Stomach (tissue), 9 donors: ENCODE measurements around the gene HNRNPK. TPM values are rescaled to one million over a fixed set of nuclear protein-coding genes. Genes with fewer than 3 reads are reported as not detected.
"Not testable (repeated sequence)": the region's sequence is repeated elsewhere in the genome, so short reads cannot be mapped to it uniquely, and the experiment has no call there.

Experiments
- DNase-seq, 2 donors: peaks; one replicate each; pipeline versions ENCODE4 v3.0.0 to v3.0.0-alpha.2; 2013 to 2019
- H3K27ac ChIP-seq, 5 donors: fragments of 200-600 bp in 4 of 5; sonication (generic) in 4 of 5; one replicate each; pipeline ENCODE4 v1.5.1; 2013 to 2019; ENCODE audit warnings: mild to moderate bottlenecking in 1 of 5, moderate library complexity in 1 of 5
- H3K27me3 ChIP-seq, 3 donors: fragments of 200-600 bp; sonication (generic); one replicate each; pipeline ENCODE4 v1.5.1; 2017 to 2019; ENCODE audit warnings: mixed run types in 1 of 3
- H3K36me3 ChIP-seq, 4 donors: fragments of 200-600 bp; sonication (generic); 1 replicate in 3 of 4; 2 replicates in 1 of 4; pipeline ENCODE4 v1.5.1; 2016 to 2019
- H3K4me1 ChIP-seq, 4 donors: fragments of 200-600 bp; sonication (generic); one replicate each; pipeline ENCODE4 v1.5.1; 2016 to 2019
- H3K4me3 ChIP-seq, 4 donors: fragments of 200-600 bp; sonication (generic) in 3 of 4; one replicate each; pipeline ENCODE4 v1.5.1; 2016 to 2019; ENCODE audit warnings: mild to moderate bottlenecking in 1 of 4
- H3K9me3 ChIP-seq, 4 donors: fragments of 200-600 bp; sonication (generic); one replicate each; pipeline ENCODE4 v1.5.1; 2016 to 2019
- CTCF ChIP-seq, 7 experiments: fragments of 450-650 bp in 4 of 7; fragments of 200-600 bp in 3 of 7; sonication (generic) in 3 of 7; IDR thresholded peaks; one replicate each; pipeline ENCODE4 v1.5.1; 2016 to 2019; ENCODE audit warnings: antibody characterized with exemption in 7 of 7, control low read depth in 2 of 7, mild to moderate bottlenecking in 1 of 7
- EP300 ChIP-seq: sonication (generic); formaldehyde crosslinking; IDR thresholded peaks from one replicate; pipeline ENCODE4 v1.6.1; 2017; ENCODE audit warnings: antibody characterized with exemption
- POLR2A ChIP-seq, 4 donors: fragments of 450-650 bp; IDR thresholded peaks; one replicate each; pipeline ENCODE4 v1.6.1; 2016; ENCODE audit warnings: antibody characterized with exemption in 4 of 4, control low read depth in 2 of 4, mild to moderate bottlenecking in 1 of 4, moderate library complexity in 1 of 4
- POLR2AphosphoS5 ChIP-seq, 3 donors: sonication (generic); formaldehyde crosslinking; IDR thresholded peaks; one replicate each; pipeline ENCODE4 v1.6.1; 2016; ENCODE audit warnings: antibody characterized with exemption in 3 of 3
- WGBS, 5 donors: extraction: QIAGEN DNeasy Blood & Tissue Kit in 3 of 5; methylation state at CpG; one replicate each; pipeline versions ENCODE4 v1.1.5 to v1.1.7; 2013 to 2018; 5-methylcytosine and 5-hydroxymethylcytosine counted together
- intact Hi-C: fragments of 100-400 bp; cut with DNase I; formaldehyde crosslinking; loops from one replicate; pipeline ENCODE4 v1.15.1; 2023; ENCODE audit warnings: low total_unique reads
- polyA plus RNA-seq, 3 donors: library from polyadenylated mRNA; stranded (reverse); fragments of 200-250 nt; gene quantifications; one replicate each; pipeline ENCODE4 v1.2.3, GENCODE V29; 2013
- total RNA-seq, 5 donors: library from RNA; depleted of rRNA; stranded (reverse); fragments of >200 nt; gene quantifications; one replicate each; pipeline versions ENCODE4 v1.1.0 to v1.2.3, GENCODE V29; 2014 to 2016
- donor health status: healthy with polysubstance abuse.
- donor health status: Bipolar disorder and iron deficiency.
- donor health status: healthy.

HNRNPK gene
- total and polyA plus RNA-seq, 8 donors = 164 to 835 (median 257) TPM

DNA sequence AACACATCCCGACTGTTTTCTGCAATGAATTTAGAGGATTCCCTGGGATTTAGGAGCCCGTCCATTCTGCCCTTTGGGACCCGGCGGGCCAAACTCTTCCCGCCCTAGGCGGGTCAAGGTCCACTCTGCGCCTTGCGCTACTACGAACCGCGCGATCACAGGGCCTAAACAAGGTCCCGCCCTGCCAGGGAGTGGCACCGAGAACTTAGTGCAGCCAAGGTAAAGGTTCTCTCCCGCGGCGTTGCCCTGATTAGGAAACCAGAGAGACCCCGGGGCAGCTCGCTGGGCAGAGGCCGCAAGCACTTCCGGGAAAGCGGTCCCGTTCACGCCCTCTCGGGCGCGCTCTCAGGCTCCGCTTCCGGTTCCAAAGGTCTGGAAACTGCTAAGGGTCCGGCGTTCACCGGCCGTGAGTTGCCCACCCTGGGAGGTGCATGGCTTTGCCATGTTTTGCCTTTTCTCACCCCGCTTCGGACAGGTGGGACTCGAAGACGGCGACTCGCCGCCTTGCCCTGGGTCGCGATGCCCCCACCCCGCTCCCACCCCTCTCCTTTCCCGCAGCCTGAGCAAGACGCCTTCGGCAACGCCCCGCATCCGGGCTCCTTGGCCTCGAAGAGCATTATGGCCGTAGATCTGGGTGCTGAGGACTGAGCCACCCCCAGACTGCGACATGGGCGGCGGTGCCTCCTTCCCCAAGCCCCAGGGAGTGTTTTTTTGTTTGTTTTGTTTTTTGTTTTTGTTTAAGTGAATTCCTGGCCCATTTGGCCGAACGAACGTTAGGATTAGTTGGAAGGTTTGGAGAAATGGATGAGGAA is 23.4 kb downstream of the HNRNPK start:
- Histone ChIP-seq H3K4me3 (peak overlapping the region; percentile 61 to 76 (median 65)), H3K9me3 (no peaks in the 10 kb centered on the region), H3K27me3 (no peaks in the 10 kb centered on the region), H3K27ac (peak overlapping the region; percentile 87 to 93 (median 92)), H3K4me1 (peaks cover 13 to 27% (median 20%) of the 10 kb centered on the region in 4 donors), H3K36me3 (peaks cover 0 to 29% (median 27%) of the 10 kb centered on the region in 4 donors)
- WGBS, 5 donors = 1 to 3% (median 2%) methylated on average over 41 to 57 of the region's 57 CpGs
- DNase-seq = peak; percentile 89 to 93
- intact Hi-C loops = no loop called here
- TF ChIP-seq POLR2A (IDR thresholded peaks at IDR 0.05) (no peak), POLR2AphosphoS5 (IDR thresholded peaks at IDR 0.05) (peak in 2 of 3 donors; percentile 71 to 80), EP300 (no peak), CTCF (IDR thresholded peaks at IDR 0.05) (no peak)

DNA sequence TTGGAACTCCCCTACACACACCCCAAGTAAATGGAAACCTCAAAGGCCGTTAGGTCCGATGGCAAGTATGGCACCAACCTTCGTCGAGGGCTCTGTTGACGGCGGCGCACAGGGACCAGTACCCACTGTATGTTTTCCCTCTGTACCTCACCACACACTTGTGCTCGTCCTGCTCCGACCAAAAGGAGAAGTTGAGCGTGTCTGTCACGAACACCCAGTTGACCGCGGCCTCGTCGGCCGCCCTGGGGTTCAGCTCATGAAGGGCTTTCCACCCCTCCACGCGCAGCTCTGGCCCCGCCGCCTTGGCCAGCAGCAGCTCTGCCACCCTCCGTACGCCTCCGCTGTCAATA is 24.0 kb downstream of the HNRNPK start:
- TF ChIP-seq POLR2A (IDR thresholded peaks at IDR 0.05) = no peak
- no peak for TF ChIP-seq POLR2AphosphoS5 (IDR thresholded peaks at IDR 0.05)
- no peak for TF ChIP-seq EP300
- TF ChIP-seq CTCF (IDR thresholded peaks at IDR 0.05) = no peak
- Histone ChIP-seq H3K36me3 (peaks cover 0 to 35% (median 32%) of the 10 kb centered on the region in 4 donors), H3K4me1 (peaks cover 13 to 27% (median 20%) of the 10 kb centered on the region in 4 donors), H3K27ac (peak overlapping the region; percentile 87 to 93 (median 92)), H3K9me3 (no peaks in the 10 kb centered on the region), H3K27me3 (no peaks in the 10 kb centered on the region), H3K4me3 (peak overlapping the region; percentile 61 to 76 (median 65))
- intact Hi-C loops = no loop called here
- peak in 1 of 2 donors; percentile 41 for DNase-seq
- 7 to 29% (median 12%) methylated on average over 20 to 23 of the region's 23 CpGs for WGBS, 5 donors

DNA sequence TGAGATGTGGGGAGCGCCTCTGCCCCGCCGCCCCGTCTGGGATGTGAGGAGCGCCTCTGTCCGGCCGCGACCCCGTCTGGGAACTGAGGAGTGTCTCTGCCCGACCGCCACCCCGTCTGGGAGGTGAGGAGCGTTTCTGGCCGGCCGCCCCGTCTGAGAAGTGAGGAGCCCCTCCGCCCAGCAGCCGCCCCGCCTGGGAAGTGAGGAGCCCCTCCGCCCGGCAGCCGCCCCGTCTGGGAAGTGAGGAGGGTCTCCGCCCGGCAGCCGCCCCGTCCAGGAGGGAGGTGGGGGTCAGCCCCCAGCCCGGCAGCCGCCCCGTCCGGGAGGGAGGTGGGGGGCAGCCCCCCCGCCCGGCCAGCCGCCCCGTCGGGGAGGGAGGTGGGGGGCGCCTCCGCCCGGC is 31.9 kb downstream of the HNRNPK start:
- H3K4me1 ChIP-seq, DNase-seq, H3K27ac ChIP-seq, H3K27me3 ChIP-seq, H3K9me3 ChIP-seq, intact Hi-C loops, H3K4me3 ChIP-seq: not testable (repeated sequence)
- 97 to 100% (median 97%) methylated on average over 9 to 34 of the region's 39 CpGs for WGBS, 5 donors
- peaks cover 12 to 83% (median 73%) of the 10 kb centered on the region in 4 donors for H3K36me3 ChIP-seq

GRCh38 chr9:83940590-83941303 is 39.3 kb downstream of the HNRNPK start:
- intact Hi-C loops = loop anchor here (5.0 kb wide), 1 partner anchor 367 kb away; no protein-coding TSS in a partner anchor
- 40 to 63% (median 61%) methylated on average over 5 of the region's 5 CpGs for WGBS, 5 donors
- Histone ChIP-seq H3K27ac (no peak overlapping the region), H3K36me3 (peaks cover 21 to 70% (median 68%) of the 10 kb centered on the region in 4 donors), H3K9me3 (no peaks in the 10 kb centered on the region), H3K4me1 (peaks cover 0 to 1% (median under 1%) of the 10 kb centered on the region in 4 donors), H3K4me3 (no peak overlapping the region), H3K27me3 (no peaks in the 10 kb centered on the region)
- DNase-seq = no peak
- TF ChIP-seq POLR2A (IDR thresholded peaks at IDR 0.05) (no peak), EP300 (no peak), POLR2AphosphoS5 (IDR thresholded peaks at IDR 0.05) (no peak), CTCF (IDR thresholded peaks at IDR 0.05) (no peak)
